LoVo (cell line): ENCODE data around the gene SGK1.

Experiments
- DNase-seq: peaks from one replicate; pipeline ENCODE4 v3.0.0-alpha.2; 2016; ENCODE audit warnings: low spot score

The SGK1 gene

DNA sequence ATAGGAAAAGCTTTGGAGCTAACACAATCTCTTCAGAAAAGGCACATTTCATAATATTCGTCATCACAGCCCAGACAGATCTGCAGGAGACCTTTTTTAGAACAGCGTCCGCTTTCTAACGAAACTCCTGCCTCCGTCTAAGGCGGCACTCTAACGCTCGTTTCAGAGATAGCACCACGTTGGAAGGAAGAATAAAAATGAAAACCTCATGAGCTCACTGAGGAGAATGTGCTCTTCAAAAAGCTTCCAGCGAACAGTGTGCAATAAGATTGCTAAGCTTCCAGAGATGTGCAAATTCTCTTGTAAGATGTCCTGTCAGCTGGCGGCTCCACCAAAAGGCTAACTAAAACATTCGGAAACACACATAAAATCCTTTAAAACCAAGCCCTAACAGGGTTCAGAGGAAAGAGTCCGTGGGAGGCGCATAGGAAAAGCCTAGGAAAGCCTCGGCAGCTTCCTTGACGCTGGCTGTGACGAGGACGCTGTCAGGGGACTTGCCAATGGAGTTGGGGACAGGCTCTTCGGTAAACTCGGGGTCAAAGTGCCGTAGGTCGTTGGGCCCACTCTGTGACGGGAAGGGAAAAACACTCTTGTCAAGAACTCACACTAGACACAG is 147.9 kb downstream of the SGK1 start:
- no peak for DNase-seq

DNA sequence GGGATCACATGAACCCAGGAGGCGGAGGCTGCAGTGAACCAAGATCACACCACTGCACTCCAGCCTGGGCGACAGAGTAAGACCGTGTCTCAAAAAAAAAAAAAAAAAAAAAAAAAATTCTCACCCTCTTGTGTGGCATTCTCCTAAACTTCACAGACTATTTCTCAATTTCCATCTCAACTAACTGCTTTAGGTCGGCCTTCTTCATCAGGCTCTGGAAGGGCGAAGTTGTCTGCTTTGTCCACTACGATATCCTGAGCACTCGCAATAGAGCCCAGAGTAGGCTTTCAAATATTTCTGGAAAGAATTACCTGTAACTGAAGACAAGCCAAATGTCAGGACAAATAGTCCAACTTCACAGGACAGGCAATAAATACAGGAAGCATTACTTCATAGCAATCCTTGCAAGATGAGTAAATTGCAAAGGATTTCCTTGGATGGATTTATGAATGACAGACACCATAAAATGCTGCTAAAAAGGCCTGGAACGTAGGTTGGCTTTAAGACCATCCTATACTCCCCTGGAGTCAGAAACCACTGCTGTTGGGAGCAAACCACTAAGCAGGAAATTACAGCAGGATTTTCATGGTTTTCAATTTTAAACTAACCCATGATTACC is 149.2 kb downstream of the SGK1 start:
- DNase-seq: no peak

DNA sequence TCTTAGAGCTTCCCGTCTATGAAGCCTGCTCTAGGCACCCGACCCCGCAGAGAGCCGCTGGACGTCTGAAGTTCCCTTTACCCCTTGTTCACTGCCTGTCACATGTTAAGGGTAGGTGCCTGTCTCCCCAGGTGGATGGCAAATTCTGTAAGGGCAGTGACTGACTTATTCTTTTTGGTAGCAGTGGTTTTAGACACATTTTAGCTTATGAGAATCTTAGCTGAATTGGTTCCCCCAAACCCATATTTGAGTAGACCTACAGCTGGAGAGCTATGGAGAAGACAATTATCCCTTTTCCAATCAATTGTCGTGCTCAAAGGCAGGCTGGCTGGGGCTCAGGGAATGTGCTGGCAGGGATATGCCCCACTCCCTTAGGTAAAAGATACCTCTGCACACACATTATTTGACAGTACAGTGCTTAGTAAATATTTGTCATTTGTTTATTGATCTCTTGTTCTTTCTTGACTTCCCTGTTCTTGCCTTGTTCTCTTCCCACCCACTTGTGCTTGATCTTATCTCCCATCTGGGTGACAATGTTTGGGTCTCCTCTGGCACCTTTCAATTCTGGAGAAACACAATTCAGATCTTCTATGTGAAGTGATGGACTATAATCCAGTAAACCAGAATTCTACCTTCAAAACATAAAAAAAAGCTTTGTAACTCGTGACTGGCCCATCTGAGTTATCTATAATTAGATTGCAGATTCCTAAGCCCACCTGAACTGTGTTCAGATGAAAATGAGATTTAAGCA is 151.2 kb downstream of the SGK1 start:
- DNase-seq: no peak

DNA sequence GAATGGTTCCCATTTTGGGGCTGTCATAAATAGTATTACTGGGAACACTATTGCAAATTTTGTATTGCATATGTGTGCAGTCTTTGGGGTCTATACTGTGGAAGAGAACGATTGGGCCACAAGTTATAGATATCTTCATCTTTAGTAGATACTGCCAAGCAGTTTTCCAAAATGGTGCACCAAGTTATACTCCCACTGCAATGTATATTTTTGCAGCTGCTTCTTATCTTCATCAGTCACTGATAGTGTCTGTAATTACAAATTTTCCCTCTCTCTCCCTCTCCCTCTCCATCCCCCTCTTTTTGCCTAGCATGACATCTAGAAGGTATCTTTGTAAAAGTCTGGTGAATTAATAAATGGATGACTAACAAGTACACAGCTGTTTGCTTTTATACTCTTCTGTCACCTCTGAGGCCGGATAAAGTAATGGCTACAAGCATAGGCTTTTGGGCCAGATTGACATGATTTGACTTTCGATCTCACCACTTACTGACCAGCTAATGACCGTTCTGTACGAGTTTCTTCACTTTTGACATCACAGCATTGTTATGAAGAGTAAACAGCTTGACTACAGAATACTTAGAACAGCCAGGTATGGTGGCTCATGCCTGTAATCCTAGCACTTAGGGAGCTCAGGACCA is 152.2 kb downstream of the SGK1 start:
- no peak for DNase-seq

DNA sequence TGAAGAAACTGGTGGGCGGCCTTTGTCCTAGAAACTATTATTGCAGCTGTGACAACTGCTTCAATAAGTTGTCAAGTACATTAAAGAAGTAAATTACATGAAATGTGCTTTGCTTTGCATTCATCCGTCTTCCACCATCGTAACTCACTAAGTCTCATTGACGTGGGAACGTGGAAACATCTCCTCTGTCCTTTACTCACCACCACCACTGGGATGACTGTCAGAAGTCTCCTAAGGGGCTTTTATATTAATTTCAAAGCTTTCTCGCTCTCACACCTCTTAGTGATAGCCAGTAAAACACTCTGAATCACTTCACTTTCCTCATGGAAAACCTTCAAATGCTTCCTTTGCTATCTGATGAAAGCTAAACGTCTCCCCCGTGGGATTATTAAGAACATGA is 153.6 kb downstream of the SGK1 start:
- no peak for DNase-seq

DNA sequence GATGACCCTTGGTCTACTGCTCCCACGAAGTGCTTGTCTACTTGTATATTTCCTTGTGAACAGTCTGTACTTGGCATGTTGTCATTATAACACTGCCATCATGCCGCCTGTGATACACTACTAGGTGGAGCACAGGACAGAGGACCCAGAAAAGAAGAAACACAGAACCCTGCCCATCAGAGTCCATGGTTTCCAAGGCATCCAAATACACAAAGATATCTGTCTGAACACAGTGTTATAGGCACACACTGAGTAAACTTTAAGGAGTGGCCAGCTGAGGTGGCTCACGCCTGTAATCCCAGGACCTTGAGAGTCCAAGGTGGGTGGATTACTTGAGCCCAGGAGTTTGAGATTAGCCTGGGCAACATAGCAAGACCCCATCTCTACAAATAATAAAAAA is 155.0 kb downstream of the SGK1 start:
- no peak for DNase-seq

DNA sequence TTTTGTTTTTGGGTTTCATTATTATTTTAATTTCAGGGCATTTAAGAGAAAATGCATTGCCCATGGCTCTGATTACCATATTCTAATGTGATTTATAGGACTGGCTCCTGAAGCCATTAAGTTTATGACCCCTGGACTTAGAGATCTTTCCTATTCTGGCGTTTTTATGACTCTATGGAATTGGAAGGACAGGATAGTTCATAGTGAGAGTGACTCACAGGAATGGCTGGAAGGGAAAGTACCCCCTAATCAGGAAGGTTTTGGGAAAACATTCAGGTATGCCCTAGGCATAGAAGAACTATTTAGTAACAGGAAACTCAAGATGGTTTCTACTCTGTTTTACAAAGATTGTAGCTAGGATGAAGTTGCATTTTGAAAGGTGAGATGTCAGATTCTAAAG is 156.9 kb downstream of the SGK1 start:
- no peak for DNase-seq

DNA sequence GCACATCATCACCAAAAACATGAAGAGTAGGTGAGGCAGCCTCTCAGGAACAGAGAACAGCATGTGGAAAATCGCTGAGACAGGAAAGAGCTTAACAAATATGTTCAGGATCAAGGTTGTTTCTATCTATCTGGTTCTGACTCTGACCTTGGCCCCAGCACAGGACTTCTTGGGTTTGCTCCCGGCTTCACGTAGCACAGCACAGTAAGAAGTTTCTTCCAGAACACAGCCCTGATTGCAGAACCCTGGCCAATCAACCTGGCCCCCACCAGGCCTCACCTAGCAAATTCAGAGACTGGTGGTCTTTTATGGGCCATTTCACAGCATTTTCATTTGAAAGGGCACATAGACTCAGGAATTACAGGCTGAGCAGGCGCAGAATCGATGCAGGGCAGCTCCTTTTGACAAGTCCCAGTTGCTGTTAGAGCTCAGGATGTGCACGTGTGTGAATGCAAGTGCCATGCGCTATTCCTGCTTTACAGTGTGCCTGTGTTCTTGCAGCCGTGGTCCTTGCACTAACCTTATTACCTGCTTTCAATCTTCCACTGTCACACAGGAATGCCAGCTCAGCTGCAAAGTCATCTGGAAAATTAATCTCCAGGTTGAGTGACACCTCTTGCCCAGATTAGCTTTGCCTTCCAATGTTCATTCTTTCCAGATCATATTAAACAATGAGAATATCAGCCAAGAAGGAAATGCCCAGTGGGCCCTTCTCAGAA is 165.0 kb downstream of the SGK1 start:
- no peak for DNase-seq

DNA sequence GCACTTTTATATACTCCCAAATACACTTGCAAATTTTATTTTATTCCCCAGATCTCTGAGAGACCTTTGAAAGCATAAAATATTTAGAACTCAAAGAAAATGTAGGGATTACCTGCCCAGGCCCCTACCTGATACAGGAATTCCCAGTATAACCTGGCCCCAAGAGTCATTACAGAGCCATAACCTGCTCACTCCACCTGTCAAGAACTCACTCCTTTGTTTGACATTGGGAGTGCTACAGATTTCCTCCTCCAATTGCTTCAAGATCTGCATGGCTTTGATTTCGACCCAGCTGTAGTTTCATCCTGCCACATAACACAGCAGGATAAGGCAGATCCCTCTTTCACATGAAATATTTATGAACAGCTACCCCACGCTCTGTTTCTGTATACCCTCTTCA is 169.3 kb downstream of the SGK1 start:
- DNase-seq: no peak

DNA sequence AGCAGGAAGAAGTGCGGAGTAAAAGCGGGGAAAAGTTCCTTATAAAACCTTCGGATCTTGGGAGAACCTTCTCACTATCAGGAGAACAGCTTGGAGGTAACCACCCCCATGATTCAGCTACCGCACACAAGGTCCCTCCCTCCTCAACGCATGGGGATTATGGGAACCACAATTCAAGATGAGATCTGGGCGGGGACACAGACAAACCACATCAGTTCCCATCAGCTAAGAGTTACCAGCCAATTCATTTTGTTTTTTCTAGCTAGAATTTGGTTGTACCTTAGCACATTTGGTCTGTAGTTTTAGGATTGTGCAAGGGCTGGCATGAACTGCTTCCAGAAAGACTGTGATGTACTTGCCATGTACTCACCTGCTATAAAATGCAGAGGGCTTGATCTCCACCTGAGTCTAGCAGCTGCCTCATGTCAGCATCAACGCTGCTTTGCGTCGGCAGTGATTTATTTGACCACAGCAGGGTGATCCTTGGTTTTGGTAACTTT is 170.8 kb downstream of the SGK1 start:
- no peak for DNase-seq

DNA sequence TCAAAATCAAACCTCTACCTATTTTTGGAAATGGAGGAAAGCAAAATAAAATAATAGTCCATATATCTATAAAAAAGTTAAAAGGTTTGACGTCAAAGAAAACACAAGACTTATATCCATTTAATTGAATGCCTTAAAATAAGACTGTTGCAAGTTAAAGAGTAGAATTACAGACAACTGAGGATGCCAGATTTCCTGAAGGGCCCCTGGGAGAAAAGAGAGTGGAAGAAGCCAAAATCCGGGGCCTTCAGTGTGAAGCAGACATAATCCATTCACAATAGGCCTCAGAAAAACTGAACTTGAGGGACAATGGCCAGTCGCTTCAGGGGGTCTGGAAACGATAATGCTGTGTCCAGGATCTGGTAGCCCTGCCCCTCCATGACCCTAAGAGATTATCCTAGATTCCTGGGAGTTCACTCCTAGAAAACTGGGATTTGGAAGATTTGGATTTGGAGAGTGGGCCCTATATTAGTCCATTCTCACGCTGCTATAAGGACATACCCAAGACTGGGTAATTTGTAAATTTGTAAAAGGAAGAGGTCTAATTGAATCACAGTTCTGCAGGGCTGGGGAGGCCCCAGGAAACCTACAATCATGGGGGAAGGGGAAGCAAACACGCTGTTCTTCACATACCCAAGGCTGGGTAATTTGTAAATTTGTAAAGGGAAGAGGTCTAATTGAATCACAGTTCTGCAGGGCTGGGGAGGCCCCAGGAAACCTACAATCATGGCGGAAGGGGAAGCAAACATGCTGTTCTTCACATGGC is 171.5 kb downstream of the SGK1 start:
- no peak for DNase-seq

DNA sequence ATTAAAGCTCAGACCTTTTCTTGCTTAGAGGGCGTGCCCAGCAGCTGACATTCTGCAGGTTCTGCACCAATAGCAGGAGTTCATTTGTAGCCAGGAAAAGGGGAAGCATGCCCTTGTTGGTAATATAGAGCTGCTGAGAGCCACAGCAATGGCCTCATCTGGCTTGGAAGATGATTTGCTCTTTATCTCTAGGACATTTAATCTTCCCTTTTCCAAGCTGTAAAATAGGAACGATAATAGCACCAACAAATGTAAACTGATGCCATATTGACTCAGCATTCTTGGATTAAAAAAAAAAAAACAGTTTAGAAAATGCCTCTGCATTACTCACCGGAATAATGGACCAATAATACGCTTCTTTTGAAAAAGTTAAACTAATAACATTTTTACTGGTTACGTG is 172.1 kb downstream of the SGK1 start:
- no peak for DNase-seq

DNA sequence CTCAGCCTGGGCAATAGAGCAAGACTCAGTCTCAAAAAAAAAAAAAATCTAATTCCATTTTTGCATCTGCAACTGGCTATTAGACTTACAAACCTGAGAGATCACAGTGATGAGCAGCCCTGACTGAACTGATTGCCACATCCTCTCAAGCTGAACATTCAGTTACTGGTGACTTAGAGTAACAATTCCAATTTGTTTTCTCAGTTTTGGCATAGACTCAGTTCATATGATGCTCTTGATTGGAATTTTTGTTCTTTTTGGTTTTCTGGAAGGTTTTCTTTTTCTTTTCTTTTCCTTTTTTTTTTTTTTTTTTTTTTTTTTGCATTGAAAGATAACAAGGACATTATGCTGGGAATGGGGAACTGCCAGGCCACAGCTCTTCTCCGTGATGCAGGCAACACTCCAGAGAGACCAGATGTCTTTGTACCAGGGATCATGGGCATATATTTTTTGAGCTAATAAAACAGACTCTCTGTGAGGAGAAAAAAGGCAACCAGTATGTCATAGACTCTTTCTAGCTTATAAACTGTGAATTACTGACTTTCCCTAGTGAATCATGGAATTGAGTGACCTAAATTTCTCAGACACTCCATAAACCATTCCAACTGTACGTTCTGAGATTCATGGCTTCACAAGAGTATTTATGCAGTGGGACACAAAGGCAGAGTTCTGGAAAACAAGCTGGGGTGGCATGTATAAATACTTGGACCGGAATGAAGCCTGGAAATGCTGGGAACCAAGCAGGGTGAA is 179.5 kb downstream of the SGK1 start:
- no peak for DNase-seq

DNA sequence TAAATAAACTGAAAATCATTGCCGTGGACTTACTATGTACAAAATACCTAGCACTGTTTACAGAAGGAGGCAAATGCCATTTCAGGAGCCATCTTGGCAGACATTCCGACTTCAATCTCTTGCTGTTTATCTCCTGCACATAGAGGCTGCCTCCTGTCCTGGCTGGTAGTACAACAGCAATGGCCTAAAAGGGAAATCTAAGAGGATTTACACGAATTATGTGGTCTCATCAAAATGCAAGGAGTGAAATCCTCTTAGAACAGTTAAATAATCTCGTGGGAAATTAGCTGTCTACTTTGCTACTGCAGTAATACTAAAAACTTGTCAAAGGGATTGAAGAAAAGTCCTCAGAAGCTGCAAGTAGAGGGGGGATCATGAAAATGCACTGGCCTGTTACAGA is 183.3 kb downstream of the SGK1 start:
- no peak for DNase-seq

DNA sequence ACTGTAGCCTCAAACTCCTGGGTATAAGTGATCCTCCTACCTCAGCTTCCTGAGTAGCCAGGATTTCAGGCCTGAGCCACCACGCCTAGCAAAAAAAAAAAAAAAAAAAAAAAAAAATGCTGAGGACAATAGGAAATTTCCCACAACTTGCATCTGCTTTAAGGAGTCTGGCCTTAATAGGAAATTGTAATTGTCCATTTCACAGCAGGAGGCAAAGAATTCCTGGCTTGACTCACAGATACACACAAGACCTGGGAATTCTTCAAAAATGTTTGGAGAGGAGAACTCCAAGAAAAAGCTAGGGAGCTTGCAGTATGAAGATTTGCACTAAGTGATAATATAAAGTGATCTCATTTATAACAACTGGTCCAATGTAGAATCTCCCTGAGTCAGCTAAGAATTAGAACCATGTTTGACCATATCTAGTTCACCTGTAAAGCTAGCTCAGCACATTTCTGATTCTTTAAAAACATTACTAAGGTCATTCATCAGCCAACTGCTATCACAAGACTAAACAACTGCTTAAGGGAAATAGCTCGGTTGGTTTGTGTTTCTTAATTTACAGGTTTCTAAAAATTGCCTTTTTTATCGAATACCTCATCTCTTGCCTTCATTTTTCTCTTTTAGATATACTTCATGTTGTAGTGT is 185.3 kb downstream of the SGK1 start:
- DNase-seq: no peak

DNA sequence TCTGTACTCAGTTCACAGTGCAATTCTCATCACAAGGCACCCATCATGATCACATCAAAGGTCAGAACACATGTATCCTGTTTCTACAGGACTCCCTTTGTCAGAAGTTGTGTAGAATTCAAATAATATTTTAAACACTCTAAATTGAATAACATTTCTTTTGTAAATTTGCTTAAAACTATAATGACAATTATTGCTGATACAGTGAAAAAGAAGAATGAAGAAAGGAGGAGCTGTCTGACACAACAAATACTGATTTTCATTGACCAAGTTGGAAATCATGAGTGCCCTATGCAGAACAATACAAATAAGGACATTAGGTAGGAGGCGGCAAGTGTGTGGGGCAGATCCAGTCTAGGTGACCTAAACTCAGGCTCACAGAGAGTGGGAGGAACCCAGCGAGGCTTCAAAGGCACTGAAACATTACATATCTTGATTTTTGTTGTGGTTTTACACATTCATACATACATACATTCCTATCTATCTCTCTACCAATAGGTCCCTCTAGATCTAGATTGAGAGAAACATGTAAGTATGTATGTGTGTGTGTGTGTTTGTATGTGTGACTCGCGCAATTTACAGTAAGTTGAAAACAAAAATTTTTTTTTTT is 186.3 kb downstream of the SGK1 start:
- DNase-seq: no peak

DNA sequence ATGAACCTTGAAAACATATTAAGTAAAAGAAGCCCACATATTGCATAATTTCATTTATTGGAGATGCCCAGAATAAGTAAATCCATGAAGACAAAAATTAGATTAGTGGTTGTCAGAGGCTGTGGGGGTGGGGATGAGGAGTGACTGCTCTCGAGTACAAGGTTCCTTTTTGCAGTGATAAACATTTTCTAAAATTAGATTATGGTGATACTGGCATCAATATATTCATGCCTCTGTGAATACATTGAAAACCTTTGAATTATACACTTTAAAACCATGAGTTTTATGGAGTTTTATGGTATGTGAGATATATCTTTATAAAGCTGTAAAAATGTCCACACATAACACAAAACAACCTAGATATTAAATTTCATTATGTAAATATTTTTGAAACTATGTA is 189.8 kb downstream of the SGK1 start:
- no peak for DNase-seq

DNA sequence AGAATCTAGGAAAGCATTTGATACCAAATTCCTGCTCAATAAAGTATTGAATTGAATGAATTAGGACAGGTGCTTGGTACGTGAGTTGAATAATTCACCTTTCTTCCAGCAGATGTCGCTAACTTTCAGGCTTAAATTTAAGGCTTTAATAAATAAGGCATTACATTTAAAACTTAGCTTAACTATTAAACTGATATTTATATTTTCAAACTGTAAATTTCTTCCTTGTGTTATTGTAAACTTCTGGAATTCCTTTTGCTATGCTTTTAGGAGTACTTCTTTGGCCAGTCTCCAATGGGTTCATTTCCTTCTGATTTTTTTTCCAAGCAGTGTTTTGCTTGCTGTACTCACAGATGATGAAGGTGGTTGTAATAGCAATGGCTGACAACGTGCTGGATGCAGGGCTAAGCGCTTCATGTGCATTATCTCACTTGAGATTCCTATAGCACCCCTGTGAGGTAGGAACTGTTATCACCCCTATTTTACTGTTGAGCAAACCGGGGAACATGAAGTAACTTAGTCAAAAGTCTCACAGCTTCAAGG is 194.2 kb downstream of the SGK1 start:
- peak; percentile 46 for DNase-seq

DNA sequence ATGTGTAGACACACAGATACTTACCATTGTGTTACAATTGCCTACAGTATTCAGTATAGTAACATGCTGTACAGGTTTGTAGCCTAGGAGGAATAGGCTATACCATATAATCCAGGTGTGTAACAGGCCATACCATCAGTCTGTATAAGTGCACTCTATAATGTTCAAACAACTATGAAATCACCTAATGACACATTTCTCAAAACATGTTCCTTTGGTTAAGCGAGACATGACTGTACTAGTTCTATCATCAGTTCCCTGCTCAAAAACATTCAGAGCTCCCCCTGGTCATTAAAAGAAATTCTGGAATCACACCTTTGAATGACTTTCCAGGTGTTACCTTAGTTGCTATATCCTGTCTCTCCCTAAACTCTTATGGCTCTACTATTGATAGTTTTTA is 195.1 kb downstream of the SGK1 start:
- no peak for DNase-seq

DNA sequence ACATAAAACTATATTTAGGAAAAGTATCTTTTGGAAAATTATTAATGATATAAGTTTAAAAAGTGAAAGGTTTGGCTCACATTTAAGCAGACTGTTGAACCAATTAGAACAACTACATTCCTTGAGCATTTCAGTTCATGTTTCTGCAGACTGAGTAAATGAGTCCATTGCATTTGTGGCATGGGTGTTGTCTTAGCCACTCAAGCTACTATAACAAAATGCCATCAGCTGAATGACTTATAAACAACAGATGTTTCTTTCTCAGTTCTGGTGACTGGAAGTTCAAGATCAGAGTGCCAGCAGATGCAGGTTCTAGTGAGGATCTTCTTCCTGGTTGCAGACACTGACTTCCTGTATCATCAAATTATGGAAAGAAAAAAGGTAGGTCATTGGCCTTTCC is 198.4 kb downstream of the SGK1 start:
- no peak for DNase-seq
